Measurements from ENCODE around the gene C8B.

C8B gene

DNA sequence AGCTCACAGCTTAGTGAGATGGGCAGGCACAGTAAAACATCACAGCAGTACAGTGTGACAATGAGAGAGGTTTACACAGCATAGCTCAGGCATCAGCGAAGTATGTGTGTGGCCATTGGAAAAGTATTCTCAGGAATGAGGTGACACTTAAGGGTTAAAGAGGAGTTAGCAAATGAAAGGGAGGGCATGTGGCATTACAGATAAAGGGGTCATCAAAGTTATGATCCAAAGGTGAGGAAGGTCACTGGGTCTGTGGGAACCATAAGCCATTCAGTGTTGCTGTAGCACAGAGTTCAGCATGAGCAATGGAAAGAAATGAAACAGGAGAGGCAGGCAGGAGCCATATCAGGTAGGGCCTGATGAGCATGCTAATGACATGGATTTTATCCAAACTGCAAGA is 4.5 kb upstream of the C8B start:
- no peak for DNase-seq

DNA sequence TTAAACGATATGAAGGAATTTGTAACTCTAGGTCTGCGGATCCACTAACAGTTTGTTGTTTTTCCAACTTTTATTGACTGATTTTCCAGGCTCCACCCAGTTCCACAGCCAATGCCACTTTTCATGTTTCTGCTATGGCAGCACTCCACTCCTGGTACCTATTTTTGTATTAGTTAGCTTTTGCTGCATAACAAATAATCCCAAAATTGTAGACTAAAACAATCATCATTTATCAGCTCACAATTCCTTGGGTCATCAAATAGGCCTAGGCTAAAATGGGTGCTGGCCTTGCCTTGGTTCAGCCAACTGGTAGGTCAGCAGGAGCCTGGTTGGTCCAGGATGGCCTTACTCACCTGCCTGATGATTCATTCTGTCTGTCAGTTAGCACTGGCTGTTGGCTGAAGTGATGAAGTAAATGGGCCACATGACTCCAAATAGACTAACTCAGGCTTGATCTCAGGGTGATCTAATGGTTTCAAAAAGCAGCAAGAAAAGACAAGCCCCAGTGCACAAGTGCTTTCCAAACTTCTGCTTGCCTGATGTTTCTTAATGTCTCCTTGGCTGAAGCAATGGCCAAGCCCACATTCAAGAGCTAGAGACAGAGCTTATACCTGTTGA is 3.2 kb upstream of the C8B start:
- no peak for DNase-seq

DNA sequence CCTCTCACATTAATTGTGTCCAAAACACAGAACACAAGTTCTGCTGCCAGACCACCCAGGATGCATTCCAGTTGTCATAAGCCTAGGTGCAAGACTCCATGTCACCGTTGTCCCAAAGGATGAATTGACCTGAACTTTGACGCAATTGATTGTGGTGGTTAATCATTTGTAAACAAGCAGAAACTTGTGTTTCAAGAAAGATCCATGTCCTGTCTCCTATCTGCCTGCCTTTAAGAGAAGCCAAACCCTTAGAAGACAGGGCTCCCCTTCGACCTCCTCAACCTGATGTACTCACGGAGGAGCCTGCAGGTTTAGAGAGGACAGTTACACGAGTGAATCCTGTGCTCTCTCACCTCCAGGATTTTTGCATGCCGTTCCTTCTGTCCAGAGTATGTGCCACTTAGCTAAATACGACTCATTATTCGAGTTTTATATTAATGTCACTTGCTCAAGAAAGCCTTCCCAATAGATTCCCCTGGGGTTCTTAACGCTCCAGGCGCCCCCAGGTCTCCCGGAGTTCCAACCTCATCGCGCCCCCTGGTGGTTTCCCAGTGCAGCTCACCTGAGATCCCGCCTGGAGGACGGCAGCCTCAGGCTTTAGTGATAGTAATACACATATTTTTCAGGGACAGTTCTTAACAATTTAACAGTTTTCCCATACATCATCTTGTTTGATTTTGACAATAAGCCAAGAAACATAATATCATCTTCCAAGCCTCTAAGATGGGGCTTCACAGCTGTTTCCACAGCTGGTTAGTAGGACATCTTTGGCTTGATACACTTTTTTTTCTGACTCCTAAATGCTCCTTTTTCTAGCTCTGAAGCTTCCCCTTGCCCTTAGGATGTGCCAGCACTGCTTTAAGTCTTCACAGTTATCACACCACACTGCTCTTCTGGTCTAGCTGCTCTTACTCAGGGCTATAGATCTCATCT is 2.4 kb upstream of the C8B start:
- DNase-seq: no peak

DNA sequence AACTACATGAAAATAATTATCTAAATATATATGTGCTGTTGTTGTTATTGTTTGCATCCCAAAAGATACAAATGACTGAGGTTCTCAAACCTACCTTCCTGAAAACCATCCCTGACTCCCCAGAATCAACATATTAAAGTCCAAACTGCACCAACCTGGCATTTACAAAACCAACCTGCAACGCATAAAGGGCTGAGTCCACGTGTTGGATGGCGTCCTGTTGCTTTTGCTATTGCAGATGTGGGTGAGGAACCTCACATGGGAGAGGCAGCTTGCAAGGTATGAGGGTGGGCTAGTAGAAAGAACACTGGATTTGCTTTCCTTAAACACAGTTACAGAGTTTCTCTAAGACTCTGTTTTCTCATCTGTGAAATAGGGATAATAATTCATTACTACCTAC is 1.5 kb upstream of the C8B start:
- no peak for DNase-seq

- DNase-seq: no peak
Observed at GRCh38 chr1:56966698-56966999, 834 bp upstream of the C8B start.

GRCh38 chr1:56965191-56965590 is 624 bp downstream of the C8B start:
- DNase-seq: no peak

DNA sequence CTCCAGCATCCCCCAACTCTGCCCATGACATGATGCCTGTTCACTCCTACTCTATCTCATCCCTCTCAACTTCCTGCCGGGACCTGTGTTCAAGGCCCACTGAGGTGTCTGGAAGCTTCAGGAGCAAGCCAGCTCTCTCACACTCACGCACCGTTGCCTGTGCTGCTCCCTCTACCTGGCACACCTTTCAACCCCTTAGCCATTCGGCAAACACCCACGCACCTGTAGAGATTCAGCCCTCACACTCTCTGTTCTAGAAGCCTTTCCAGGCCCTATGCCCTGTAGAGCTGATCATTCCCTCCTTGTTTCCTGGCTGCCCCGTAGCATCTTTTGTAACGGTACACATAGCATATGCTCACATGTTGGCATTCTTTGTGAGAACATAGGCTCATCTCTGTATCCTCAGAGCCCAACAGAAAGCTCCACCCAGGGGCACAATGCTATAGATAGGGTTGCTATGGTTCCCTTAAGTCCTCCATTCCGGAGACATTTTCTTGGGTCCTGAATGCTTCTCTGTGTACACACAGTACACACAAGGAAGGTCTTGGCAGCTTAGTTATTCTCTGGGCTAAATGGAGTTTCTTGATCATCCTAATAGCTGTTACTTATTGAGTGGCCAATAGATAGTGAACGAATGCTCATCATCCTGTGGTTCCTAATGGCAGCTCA is 1.3 kb downstream of the C8B start:
- no peak for DNase-seq

DNA sequence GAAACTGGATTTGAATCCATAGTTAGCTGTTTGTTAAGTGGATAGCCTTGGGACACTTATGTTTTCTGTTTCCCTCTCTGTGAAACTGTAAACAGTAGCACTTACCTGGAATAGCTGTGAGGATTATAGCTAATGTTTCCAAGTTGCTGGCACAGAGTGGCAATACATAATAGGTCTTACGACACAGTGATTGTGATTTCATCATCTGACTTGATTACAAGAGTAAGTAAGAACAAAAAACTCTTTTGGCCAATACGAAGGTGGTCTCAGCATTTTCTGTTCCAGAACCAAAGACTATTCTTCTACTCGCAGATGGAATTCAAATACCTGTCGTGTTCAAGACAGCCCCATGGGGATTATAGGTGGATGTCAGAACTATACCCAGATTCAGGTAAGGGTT is 2.1 kb downstream of the C8B start:
- no peak for DNase-seq

- DNase-seq: no peak
Observed at GRCh38 chr1:56961426-56961825, 4.4 kb downstream of the C8B start.

- no peak for DNase-seq
Observed at GRCh38 chr1:56958526-56958925, 7.3 kb downstream of the C8B start.

- DNase-seq: no peak
Observed at GRCh38 chr1:56957931-56958330, 7.9 kb downstream of the C8B start.

DNA sequence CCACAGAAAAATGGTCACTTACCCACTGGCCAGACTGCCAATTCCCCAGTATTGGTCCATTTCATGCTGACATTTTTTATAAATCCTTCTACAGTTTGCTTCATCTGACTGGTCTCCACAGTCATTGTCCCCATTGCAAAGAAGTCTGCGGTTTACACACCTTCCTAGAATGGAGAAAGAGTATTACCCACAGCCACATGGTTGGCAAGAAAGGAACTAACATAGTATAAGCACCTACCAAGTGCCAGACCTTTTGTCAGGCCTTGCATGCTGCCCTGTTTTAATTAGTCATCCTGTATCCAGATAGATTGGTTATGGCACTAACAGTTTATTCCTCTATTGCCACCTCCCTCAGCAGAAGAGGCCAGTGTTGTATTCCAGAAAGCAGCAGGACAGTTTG is 11.2 kb downstream of the C8B start:
- DNase-seq: no peak

DNA sequence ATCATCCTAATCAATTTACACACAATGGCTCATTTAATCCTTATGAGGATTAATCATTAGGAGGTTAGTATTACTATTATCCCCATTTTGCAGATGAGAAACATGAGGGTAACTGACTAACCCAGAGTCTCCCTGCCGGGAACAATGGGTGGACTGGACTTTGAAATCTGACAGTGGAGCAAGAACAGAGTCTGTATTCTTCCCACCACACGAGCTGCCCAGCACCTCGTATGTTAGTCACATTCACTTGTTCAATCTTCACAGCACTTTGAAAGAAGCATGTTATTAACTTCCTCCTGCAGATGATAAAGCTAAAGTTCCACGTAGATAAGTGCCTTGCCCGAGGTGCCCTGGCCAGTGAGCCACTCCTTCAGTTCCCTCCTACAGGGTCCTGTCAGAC is 12.4 kb downstream of the C8B start:
- DNase-seq: no peak

DNA sequence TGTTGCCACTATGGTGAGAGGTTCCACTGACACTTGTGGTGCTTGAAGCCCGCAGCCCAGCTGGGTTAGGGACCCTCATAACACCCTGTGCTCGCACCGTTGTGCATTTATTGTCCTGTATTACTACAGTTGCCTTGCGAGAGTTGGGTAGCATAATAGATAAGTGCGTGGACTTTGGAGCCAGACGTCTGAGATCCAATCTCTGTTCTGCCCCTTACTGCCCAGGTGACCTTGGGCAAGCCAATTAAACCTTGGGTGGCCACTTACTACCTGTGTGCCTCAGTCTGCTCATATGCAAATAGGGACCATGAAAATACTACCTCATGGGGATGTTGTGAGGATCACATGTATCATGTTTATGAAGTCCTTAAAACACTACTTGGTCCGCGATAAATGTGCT is 13.3 kb downstream of the C8B start:
- no peak for DNase-seq

GRCh38 chr1:56948403-56949023 is 17.3 kb downstream of the C8B start:
- DNase-seq: no peak

DNA sequence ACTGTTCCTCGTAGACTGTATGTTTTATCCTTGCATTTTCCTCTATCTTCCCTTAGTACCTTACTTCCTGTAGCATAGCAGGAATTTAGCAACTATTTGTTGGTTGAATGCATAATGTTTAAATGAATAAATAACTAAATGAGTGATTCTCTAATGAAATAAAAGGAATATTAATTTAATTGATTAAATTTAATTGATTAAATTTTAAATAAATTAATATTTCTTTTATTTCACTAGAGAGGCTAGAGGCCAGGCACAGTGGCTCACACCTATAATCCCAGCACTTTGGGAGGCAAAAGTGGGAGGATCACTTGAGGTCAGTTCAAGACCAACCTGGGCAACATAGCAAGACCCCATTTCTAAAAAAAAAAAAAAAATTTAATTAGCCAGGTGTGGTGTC is 25.8 kb downstream of the C8B start:
- no peak for DNase-seq

DNA sequence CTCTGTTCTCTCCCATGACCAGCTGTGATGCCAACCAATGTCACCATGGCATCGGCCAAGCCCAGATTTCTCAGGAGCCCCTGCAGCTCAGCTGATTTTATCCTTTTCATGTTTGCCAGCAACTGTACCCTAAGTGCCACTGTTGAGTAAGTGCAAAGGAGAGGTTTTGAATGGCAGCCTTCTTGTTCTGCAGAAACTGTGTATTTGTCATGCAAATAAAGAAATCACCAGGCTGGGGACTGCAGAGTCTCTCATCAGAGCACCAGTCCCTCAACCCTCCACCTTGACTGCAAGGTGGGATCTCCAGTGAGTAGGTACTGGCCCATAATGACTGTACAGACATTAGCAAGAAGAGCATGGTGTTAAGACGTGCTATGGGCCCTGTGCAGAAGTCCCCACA is 26.6 kb downstream of the C8B start:
- DNase-seq: no peak

GRCh38 chr1:56938646-56939045 is 27.2 kb downstream of the C8B start:
- no peak for DNase-seq

- DNase-seq: no peak
Observed at GRCh38 chr1:56934430-56935060, 31.3 kb downstream of the C8B start.

GRCh38 chr1:56933606-56934005 is 32.2 kb downstream of the C8B start:
- DNase-seq: no peak

DNA sequence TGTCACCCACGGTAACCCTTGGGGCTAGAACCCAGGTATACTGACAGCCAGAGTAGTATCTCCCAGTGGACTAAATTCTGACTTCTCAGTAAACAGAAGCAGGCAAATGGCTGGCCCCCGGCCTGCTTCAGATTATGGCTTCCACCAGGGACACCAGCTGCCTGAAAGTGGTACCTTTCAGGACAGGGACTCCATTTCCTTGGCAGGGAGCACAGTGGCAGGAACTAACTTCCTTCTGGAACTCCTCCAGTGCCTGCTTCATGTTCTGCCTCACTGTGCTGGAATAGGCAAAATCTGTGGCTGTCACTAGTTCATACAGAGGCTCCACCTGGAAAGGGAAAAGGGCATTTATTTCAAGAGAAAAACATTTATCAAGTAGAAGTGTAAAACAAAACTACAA is 32.7 kb downstream of the C8B start:
- no peak for DNase-seq

GRCh38 chr1:56931686-56932085 is 34.1 kb downstream of the C8B start:
- no peak for DNase-seq

DNA sequence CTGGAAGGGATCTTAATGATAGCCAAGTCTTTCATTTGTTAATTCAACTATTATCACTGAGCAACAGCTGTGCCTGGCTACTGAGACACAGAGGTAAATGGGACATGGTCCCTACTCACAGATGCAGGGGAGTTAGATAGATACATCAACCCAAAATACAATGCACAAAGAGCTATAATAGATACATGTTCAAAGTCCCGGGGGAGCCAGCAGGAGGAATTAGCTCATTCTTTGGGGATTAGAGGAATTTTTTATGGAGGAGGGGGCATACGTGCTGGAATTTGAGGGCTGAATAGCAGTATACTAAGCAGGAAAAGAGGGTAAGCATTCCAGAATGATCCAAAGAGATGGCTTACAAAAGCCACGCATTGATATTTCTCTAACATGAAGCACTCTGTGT is 34.6 kb downstream of the C8B start:
- DNase-seq: no peak

Measured in activated CD4-positive, alpha-beta T cell treated with anti-CD3 and anti-CD28 coated beads for 4 hours (primary cell).